H1 (cell line): Measurements from ENCODE around the gene LRPAP1. TPM values are rescaled to one million over a fixed set of nuclear protein-coding genes. Genes with fewer than 3 reads are reported as not detected.

ENCODE experiments used
- TEAD4 ChIP-seq: IDR thresholded peaks from 2 replicates; pipeline ENCODE4 v1.6.1; 2012; ENCODE audit warnings: low read depth, low read length, inconsistent platforms, mixed read lengths
- polyA plus RNA-seq, 7 experiments: library from polyadenylated mRNA; depleted of rRNA in 3 of 7; stranded (reverse) in 5 of 7; unstranded in 2 of 7; fragments of >200 nt in 5 of 7; fragments of 200-250 nt in 2 of 7; gene quantifications; 1 replicate in 5 of 7; 2 replicates in 1 of 7; 4 replicates in 1 of 7; pipeline versions ENCODE4 v1.2.1 to v1.2.3, GENCODE V29; 2011 to 2013; ENCODE audit warnings: missing spikeins in 2 of 7, mixed read lengths in 2 of 7
- total RNA-seq: library from RNA; stranded (reverse); fragmentation: NEBNext Ultra II Directional; extraction: Animal tissue kit (Norgen Biotek cat#: 25700); gene quantifications from 2 replicates; pipeline ENCODE4 v1.2.1, GENCODE V29; 2021

Gene LRPAP1
- total and polyA plus RNA-seq, 2 of the 8 experiments (the other 6 are each of a cell fraction or from before 2014, with no cell fraction given): 31.1 to 101 TPM

GRCh38 chr4:3462321-3462789 lies 69.9 kb downstream of the LRPAP1 start (continued):
- no peak for TF ChIP-seq TEAD4
